Activated CD4-positive, alpha-beta memory T cell treated with anti-CD3 and anti-CD28 coated beads, Interleukin-2, amount 10 ng/mL, durations not matched to agents 7 days and 5 days (primary cell): Measurements from ENCODE around the gene SRP14. TPM values are rescaled to one million over a fixed set of nuclear protein-coding genes. Genes with fewer than 3 reads are reported as not detected.
"Not testable (repeated sequence)": the region's sequence is repeated elsewhere in the genome, so short reads cannot be mapped to it uniquely, and the experiment has no call there.

ENCODE experiments used
- CTCF ChIA-PET: fragments of 350-600 bp; sonication (Branson Sonifier 250); formaldehyde crosslinking; loops from one replicate; lab custom pipeline; 2021; ENCODE audit warnings: antibody characterized with exemption, inconsistent platforms; lab: Charles Lee
- POLR2A ChIA-PET: fragments of 350-600 bp; sonication (Branson Sonifier 250); formaldehyde crosslinking; loops from one replicate; lab custom pipeline; 2021; ENCODE audit warnings: antibody characterized with exemption; lab: Charles Lee
- DNase-seq: peaks from one replicate; pipeline ENCODE4 v3.0.0-alpha.2; 2020
- H3K27ac Mint-ChIP-seq: one replicate; pipeline ENCODE4 v1.8.0; 2021; ENCODE audit warnings: mild to moderate bottlenecking, mixed read lengths
- H3K27me3 Mint-ChIP-seq: one replicate; pipeline ENCODE4 v1.8.0; 2021; ENCODE audit warnings: mixed read lengths
- H3K36me3 Mint-ChIP-seq: one replicate; pipeline ENCODE4 v1.8.0; 2021; ENCODE audit warnings: low read depth, mixed read lengths
- H3K4me1 Mint-ChIP-seq: one replicate; pipeline ENCODE4 v1.8.0; 2021; ENCODE audit warnings: mixed read lengths
- H3K4me3 Mint-ChIP-seq: one replicate; pipeline ENCODE4 v1.8.0; 2021; ENCODE audit warnings: mild to moderate bottlenecking, mixed read lengths
- H3K9me3 Mint-ChIP-seq: one replicate; pipeline ENCODE4 v1.8.0; 2021; ENCODE audit warnings: mixed read lengths
- total RNA-seq, 2 experiments: library from RNA; stranded (reverse); gene quantifications; one replicate each; pipeline ENCODE4 v1.2.3, GENCODE V29; 2021

The SRP14 gene
- total RNA-seq, 2 experiments from 2014 or later: 150 to 153 TPM

DNA sequence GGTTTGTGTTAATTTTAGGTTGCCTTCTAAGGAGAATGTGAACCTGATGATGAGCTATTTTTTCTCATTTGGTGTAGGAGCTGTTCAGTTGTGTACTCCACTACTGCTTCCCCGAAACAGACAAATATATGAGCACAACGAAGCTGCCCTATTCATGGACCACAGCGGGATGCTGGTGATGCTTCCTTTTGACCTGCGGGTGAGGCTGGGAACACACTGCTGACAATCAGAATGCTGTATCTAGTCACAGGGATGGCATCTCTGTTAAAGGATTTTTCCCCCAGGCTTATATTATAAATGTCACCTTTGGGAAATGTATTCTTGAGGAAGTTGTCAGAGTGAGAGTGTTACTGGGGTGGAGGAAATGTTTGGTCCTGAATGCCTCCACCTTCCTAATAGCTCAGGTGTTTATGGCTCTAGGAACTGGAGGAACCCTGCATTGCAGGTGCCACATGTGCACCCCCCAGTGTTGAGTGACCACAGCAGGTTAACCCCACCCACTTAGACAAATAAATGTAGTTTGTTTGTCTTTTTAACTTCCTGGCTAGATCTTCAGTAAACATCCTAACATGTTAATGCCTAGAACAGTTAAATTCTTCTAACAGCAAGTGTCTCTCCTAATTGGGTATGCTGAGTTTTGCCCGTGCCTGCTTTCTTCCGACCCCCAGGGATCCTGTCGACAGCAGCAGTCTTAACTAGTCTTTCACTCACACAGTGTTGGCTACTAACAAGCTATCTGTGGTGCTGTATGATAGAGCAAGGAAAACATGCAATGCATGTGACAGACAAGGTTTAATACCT lies 35.7 kb downstream of the SRP14 start:
- H3K27me3 Mint-ChIP-seq: no peaks in the 10 kb centered on the region
- H3K4me3 Mint-ChIP-seq: no peak overlapping the region
- H3K9me3 Mint-ChIP-seq: no peaks in the 10 kb centered on the region
- ChIA-PET CTCF (interaction anchor here (1.2 to 1.3 kb wide), 2 partner anchors 8 to 102 kb away, joined by 3 to 4 read pairs; no protein-coding TSS in a partner anchor), POLR2A (no interaction called here)
- DNase-seq: no peak
- no peak overlapping the region for H3K27ac Mint-ChIP-seq
- peaks cover 5% of the 10 kb centered on the region for H3K4me1 Mint-ChIP-seq
- H3K36me3 Mint-ChIP-seq: peaks cover 10% of the 10 kb centered on the region

DNA sequence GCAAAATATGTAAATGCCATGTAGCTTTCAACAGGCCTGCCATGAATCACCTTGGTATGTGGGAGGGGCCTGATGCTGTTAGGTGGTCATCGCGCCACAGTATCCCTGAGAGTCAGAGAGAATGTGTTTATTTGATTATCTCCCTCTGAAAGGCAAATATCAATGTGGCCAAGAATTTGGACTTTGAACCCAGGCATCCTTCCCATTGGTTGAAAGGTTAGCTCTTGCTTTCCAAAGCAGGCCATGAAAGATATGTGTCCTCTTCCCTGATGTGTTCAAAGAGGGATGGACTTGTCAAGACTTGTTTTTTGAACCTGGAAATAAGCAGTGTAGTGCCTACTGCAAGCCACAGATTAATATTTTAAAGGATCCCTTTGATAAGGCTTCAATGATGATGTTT lies 36.7 kb downstream of the SRP14 start:
- Mint-ChIP-seq H3K27me3 (no peaks in the 10 kb centered on the region), H3K4me1 (peaks cover 5% of the 10 kb centered on the region), H3K36me3 (peaks cover 10% of the 10 kb centered on the region), H3K27ac (no peak overlapping the region), H3K9me3 (no peaks in the 10 kb centered on the region), H3K4me3 (no peak overlapping the region)
- DNase-seq: no peak
- CTCF ChIA-PET: interaction anchor here (1.2 to 1.3 kb wide), 2 partner anchors 9 to 103 kb away, joined by 3 to 4 read pairs; no protein-coding TSS in a partner anchor
- POLR2A ChIA-PET: no interaction called here

DNA sequence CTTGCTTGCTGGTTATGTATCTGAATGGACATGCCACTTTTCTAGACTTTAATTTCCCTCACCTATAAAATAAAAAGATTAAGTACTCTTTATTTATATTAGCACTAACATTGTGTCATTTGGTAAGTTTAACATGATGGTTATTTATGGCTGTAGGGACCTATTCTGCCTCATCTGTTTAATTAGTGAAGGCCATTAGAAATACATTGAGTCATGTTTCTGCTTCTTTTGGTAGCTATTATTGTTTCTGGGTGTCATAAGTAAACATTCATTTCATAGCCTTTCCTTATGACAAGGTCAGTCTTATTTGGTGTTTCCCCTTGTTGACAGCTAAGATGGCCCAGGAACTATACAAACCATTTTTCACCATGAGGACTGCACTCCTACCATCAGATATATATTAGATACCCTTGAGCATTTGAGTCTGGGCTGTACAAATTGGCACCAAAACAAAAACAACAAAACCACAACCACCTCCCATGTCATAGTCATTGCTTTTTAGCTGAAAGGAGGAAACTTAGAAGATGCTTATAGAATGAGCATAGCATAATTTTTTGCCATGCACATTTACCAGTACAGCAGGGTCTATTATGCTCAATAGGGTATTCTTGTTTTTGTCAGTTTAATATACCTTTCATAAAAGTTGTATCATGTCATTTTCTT lies 39.3 kb downstream of the SRP14 start:
- Mint-ChIP-seq H3K27me3 (no peaks in the 10 kb centered on the region), H3K27ac (no peak overlapping the region), H3K4me3 (no peak overlapping the region), H3K36me3 (peaks cover 10% of the 10 kb centered on the region), H3K9me3 (no peaks in the 10 kb centered on the region), H3K4me1 (peaks cover 5% of the 10 kb centered on the region)
- POLR2A ChIA-PET: interaction anchor here (1.7 kb wide), 1 partner anchor 25 kb away, joined by 3 read pairs; no protein-coding TSS in a partner anchor
- CTCF ChIA-PET: interaction anchor here (0.6 kb wide), 1 partner anchor 78 kb away, joined by 4 read pairs; no protein-coding TSS in a partner anchor
- DNase-seq: no peak

DNA sequence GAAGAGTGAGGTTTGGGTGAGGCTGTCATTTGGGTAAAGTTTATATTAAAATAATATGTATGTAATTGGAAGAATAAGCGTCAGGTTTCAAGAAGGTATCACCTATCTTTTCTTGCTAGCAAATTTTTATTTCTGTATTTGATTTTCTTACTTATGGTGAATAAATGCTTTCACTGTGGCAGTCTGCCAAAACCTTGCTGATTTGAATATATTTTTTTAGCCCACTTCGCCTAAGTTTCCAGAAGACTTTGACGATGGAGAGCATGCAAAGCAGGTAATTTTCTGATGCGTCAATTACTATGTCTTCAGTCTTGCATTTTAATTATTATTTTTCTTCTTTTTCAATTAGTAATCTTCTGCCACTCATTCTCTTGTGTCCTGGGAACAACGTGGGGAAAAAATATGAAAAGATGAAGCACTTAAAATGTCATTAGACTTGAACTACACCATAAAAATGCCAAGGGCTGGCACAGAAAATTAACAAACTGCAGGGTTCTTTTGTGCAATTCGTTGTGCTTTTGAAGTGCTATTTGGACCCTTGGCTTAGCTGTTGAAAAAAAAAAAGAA lies 40.4 kb downstream of the SRP14 start:
- ChIA-PET CTCF (no interaction called here), POLR2A (no interaction called here)
- peaks cover 16% of the 10 kb centered on the region for H3K36me3 Mint-ChIP-seq

DNA sequence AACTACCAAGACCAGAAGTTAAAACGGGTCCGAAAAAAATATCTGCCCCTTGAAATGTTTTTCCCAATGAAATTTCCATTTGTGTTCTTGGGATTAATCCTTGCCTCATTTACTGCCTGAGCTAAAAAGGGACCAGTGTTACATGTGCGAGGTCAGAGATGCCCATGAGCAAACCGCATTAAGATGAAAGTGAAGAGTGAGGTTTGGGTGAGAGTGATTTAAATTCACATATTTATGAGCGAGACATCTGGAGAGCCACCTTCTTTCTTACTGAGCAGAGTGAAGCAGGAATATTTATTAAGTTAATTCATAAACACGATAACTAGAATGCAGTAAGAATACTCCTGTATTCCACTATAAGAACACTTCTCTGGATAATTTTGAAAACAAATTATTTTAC lies 41.3 kb downstream of the SRP14 start:
- Mint-ChIP-seq H3K27ac (no peak overlapping the region), H3K9me3 (no peaks in the 10 kb centered on the region), H3K4me3 (no peak overlapping the region), H3K4me1 (peaks cover 5% of the 10 kb centered on the region), H3K27me3 (no peaks in the 10 kb centered on the region), H3K36me3 (peaks cover 24% of the 10 kb centered on the region)
- no peak for DNase-seq
- ChIA-PET CTCF (no interaction called here), POLR2A (no interaction called here)

More for the DNA sequence above, 40.4 kb downstream of the SRP14 start:
- no peak overlapping the region for H3K4me3 Mint-ChIP-seq
- H3K4me1 Mint-ChIP-seq: peaks cover 5% of the 10 kb centered on the region
- no peaks in the 10 kb centered on the region for H3K27me3 Mint-ChIP-seq
- H3K27ac Mint-ChIP-seq: no peak overlapping the region
- no peaks in the 10 kb centered on the region for H3K9me3 Mint-ChIP-seq
- DNase-seq: no peak

DNA sequence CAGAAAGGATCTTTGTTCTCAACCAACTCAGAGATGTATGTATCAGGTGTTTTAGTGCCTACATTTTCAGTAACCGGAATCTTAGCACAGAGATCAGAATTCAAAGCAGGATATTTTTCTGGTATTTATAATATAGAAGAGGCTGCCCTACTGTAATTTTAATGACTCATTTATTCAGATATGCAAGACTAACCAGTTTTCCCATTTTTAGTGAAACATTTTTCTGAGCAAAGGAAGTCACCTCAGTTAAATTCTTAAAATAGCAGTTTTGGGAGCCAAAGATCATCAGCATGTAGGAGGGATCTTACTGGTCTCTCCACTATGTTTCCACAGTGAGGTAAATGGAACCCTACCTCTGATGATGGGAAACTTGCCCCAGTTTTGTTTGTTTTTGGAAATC lies 42.0 kb downstream of the SRP14 start:
- Mint-ChIP-seq H3K4me3 (no peak overlapping the region), H3K4me1 (peaks cover 5% of the 10 kb centered on the region), H3K36me3 (peaks cover 26% of the 10 kb centered on the region), H3K27me3 (no peaks in the 10 kb centered on the region), H3K27ac (no peak overlapping the region), H3K9me3 (no peaks in the 10 kb centered on the region)
- CTCF ChIA-PET: no interaction called here
- no peak for DNase-seq
- POLR2A ChIA-PET: no interaction called here

DNA sequence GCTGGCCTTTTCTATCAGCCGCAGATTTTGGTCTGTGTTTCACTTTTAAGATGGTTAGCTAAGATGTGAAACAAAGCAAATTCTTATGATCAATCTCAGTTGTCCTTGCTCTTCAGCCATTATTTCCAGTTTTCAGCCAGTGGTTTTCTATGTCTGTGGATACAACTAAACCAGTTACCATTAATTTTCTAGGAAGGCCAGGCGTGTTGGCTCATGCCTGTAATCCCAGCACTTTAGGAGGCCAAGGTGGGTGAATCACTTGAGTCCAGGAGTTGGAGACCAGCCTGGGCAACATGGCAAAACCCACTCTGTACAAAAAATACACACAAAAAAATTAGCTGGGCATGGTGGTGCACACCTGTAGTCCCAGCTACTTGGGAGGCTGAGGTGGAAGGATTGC lies 42.8 kb downstream of the SRP14 start:
- H3K27me3 Mint-ChIP-seq, H3K4me1 Mint-ChIP-seq, H3K27ac Mint-ChIP-seq, H3K4me3 Mint-ChIP-seq, CTCF ChIA-PET, POLR2A ChIA-PET, DNase-seq, H3K9me3 Mint-ChIP-seq: not testable (repeated sequence)
- H3K36me3 Mint-ChIP-seq: peaks cover 25% of the 10 kb centered on the region

DNA sequence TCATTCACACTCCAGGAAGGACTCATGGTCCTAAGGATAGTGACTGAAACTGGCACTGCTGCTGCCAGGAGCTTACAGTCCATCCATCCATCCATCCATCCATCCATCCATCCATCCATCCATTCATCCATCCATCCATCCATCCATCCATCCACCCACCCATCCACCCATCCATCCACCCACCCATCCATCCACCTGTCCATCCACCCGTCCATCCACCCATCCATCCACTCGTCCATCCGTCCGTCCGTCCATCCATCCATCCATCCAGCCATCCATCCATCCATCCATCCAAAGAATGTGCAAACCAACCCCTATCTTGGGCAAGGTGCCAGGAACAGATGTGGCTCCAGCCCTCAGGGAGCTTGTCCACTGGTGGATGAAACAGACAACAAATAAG lies 46.0 kb downstream of the SRP14 start:
- H3K27ac Mint-ChIP-seq, H3K9me3 Mint-ChIP-seq, POLR2A ChIA-PET, H3K4me3 Mint-ChIP-seq, H3K4me1 Mint-ChIP-seq, H3K27me3 Mint-ChIP-seq, CTCF ChIA-PET, DNase-seq: not testable (repeated sequence)
- peaks cover 29% of the 10 kb centered on the region for H3K36me3 Mint-ChIP-seq

DNA sequence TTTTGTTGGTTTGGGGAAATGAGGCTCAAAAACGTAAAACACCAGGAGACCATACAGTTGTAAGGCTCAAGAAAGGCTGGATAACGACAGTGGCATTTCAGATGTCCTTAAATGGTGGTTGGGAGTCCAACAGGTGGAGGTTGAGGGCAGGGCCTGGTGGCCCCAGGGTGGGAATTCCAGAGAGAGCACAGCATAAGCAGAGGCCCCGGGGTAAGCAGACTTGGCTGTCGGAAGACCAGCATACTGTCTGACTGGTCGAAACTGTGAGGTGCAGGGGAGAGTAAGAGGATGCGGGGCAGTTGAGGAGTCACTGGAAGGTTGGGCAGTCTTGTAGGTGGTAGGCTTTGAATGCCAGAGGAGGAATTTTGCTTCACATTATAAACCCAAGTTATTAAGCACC lies 48.3 kb downstream of the SRP14 start:
- H3K27ac Mint-ChIP-seq: no peak overlapping the region
- H3K4me1 Mint-ChIP-seq: no peaks in the 10 kb centered on the region
- no peak overlapping the region for H3K4me3 Mint-ChIP-seq
- H3K9me3 Mint-ChIP-seq: no peaks in the 10 kb centered on the region
- H3K27me3 Mint-ChIP-seq: no peaks in the 10 kb centered on the region
- POLR2A ChIA-PET: no interaction called here
- DNase-seq: no peak
- peaks cover 22% of the 10 kb centered on the region for H3K36me3 Mint-ChIP-seq
- CTCF ChIA-PET: no interaction called here

DNA sequence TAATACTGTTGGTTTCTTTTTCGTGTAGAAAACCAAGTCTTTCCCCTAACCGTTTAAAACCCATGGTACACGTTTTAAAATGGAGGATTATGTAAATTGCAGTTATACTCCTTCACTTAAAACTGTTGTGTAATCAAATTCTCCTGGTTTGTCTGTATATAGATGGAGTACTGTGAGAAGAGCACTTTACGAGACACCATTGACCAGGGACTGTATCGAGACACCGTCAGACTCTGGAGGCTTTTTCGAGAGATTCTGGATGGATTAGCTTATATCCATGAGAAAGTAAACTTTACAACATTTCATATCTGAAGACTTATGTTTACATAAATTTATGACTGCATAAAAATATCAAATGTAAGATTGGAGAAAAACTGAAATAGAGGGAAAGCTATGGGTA lies 51.2 kb downstream of the SRP14 start:
- Mint-ChIP-seq H3K27ac (no peak overlapping the region), H3K27me3 (no peaks in the 10 kb centered on the region), H3K9me3 (peaks cover 2% of the 10 kb centered on the region), H3K4me1 (no peaks in the 10 kb centered on the region), H3K36me3 (peaks cover 19% of the 10 kb centered on the region), H3K4me3 (no peak overlapping the region)
- CTCF ChIA-PET: no interaction called here
- POLR2A ChIA-PET: no interaction called here
- DNase-seq: no peak

Other genes starting within 250 kb of the SRP14 start
- under 1 TPM; 0.08 to 0.13 TPM for gene GPR176, start 118.9 kb downstream of the SRP14 start, total RNA-seq
- 10 to 100 TPM; 18.9 to 19.3 TPM for gene EIF2AK4, start 105.1 kb downstream of the SRP14 start, total RNA-seq
- 10 to 100 TPM; 25.7 to 30.2 TPM for gene BMF, start 69.7 kb upstream of the SRP14 start, total RNA-seq
- 10 to 100 TPM; 73.2 to 73.8 TPM for gene BUB1B, start 121.9 kb upstream of the SRP14 start, total RNA-seq
- under 1 TPM; 0.20 to 0.65 TPM for gene PAK6, start 199.9 kb upstream of the SRP14 start, total RNA-seq
- not detected for gene ANKRD63, start 243.9 kb upstream of the SRP14 start, total RNA-seq